Measurements from ENCODE around the gene OTOGL.

The OTOGL gene

DNA sequence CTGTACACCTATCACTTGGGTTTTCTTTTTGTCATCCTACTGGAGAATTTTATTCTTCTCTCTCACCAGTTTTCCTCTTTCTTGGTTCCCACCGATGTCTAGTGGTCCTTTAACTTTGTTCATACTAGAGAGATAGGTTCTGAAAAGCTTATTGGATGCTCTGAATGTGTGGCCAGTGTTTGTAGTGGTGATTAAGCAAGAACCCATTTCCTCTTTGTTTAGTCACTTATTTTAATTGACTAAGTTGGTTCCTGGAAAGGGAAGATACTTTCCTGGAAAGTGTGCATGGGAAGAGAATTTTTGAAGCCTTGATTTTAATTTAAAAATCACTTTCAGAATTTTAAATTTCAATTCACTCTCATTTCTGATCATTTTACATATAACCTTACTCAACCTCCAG lies 127.2 kb downstream of the OTOGL start:
- TF ChIP-seq FOXP2 (optimal IDR thresholded peaks at IDR 0.05; ENCODE audit: borderline replicate concordance, extremely low read depth, extremely low read length, insufficient read depth): no peak

DNA sequence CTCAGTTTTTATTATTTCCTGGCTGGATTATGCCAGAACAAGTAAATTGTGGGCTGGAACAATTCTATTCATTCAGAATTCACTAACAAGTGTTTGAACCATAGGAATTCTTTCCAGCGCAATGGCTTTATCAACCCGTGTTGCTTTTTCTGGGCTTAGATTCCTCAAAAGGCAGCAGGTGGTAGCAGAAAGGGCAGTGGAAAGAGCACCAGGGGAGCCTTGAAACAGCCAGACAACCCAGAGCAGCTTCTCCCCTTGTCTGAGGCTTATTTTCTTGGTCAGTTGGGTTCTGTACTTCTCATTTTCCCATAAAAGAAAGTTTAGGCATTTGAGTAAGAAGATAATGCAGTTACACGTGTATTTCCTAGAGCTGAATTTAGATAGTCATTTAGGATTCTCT lies 130.7 kb downstream of the OTOGL start:
- TF ChIP-seq POLR2AphosphoS5 (IDR thresholded peaks at IDR 0.05; ENCODE audit: low read depth, low read length): no peak
- TF ChIP-seq FOXP2 (optimal IDR thresholded peaks at IDR 0.05; ENCODE audit: borderline replicate concordance, extremely low read depth, extremely low read length, insufficient read depth): no peak
- TF ChIP-seq REST (IDR thresholded peaks at IDR 0.05; ENCODE audit: insufficient read depth in 1 of 2, low read depth in 2 of 2, low read length in 2 of 2): no peak
- TF ChIP-seq SIN3A (IDR thresholded peaks at IDR 0.05; ENCODE audit: borderline replicate concordance, insufficient read depth, low read length): no peak
- TF ChIP-seq TAF1 (IDR thresholded peaks at IDR 0.05; ENCODE audit: borderline replicate concordance, insufficient read depth, low read length): no peak

DNA sequence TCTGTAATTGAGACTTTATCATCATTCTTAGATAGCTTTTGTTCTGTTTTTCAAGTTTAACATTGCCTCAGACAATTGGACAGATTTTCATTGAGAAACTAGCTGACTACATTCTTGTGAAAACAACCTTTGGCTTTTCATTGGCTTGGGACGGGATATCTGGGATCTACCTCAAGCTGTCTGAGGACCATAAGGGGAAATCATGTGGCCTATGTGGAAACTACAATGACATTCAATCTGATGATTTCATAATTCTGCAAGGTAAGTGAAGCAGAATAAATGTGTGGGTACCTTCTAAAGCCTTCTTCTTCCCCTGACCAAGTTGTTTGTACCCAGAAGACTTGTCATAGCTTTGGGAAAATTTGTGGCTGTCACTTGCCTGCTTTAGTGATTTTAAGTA lies 133.5 kb downstream of the OTOGL start:
- TF ChIP-seq SIN3A (IDR thresholded peaks at IDR 0.05; ENCODE audit: borderline replicate concordance, insufficient read depth, low read length): no peak
- no peak for TF ChIP-seq TAF1 (IDR thresholded peaks at IDR 0.05; ENCODE audit: borderline replicate concordance, insufficient read depth, low read length)
- no peak for TF ChIP-seq FOXP2 (optimal IDR thresholded peaks at IDR 0.05; ENCODE audit: borderline replicate concordance, extremely low read depth, extremely low read length, insufficient read depth)
- TF ChIP-seq REST (IDR thresholded peaks at IDR 0.05; ENCODE audit: insufficient read depth in 1 of 2, low read depth in 2 of 2, low read length in 2 of 2): no peak
- TF ChIP-seq POLR2AphosphoS5 (IDR thresholded peaks at IDR 0.05; ENCODE audit: low read depth, low read length): no peak

GRCh38 chr12:80233926-80234325 lies 134.6 kb downstream of the OTOGL start:
- TF ChIP-seq REST (IDR thresholded peaks at IDR 0.05; ENCODE audit: insufficient read depth in 1 of 2, low read depth in 2 of 2, low read length in 2 of 2): no peak
- TF ChIP-seq POLR2AphosphoS5 (IDR thresholded peaks at IDR 0.05; ENCODE audit: low read depth, low read length): no peak
- TF ChIP-seq SIN3A (IDR thresholded peaks at IDR 0.05; ENCODE audit: borderline replicate concordance, insufficient read depth, low read length): no peak
- no peak for TF ChIP-seq FOXP2 (optimal IDR thresholded peaks at IDR 0.05; ENCODE audit: borderline replicate concordance, extremely low read depth, extremely low read length, insufficient read depth)

- TF ChIP-seq TAF1 (IDR thresholded peaks at IDR 0.05; ENCODE audit: borderline replicate concordance, insufficient read depth, low read length): no peak
- no peak for TF ChIP-seq POLR2AphosphoS5 (IDR thresholded peaks at IDR 0.05; ENCODE audit: low read depth, low read length)
- no peak for TF ChIP-seq SIN3A (IDR thresholded peaks at IDR 0.05; ENCODE audit: borderline replicate concordance, insufficient read depth, low read length)
- no peak for TF ChIP-seq REST (IDR thresholded peaks at IDR 0.05; ENCODE audit: insufficient read depth in 1 of 2, low read depth in 2 of 2, low read length in 2 of 2)
- TF ChIP-seq FOXP2 (optimal IDR thresholded peaks at IDR 0.05; ENCODE audit: borderline replicate concordance, extremely low read depth, extremely low read length, insufficient read depth): no peak
Observed at GRCh38 chr12:80234667-80235066, 135.3 kb downstream of the OTOGL start.
